NCI-H1694 (cell line): Measurements from ENCODE around the gene CYP19A1.
"Not testable (repeated sequence)": the region's sequence is repeated elsewhere in the genome, so short reads cannot be mapped to it uniquely, and the experiment has no call there.

ENCODE experiments used
- DNase-seq: peaks from one replicate; lab custom pipeline; 2025; lab: John Stamatoyannopoulos, UW

The CYP19A1 gene

GRCh38 chr15:51205050-51205975 is 133.1 kb downstream of the CYP19A1 start:
- DNase-seq: no peak

GRCh38 chr15:51203797-51204196 is 134.6 kb downstream of the CYP19A1 start:
- no peak for DNase-seq

GRCh38 chr15:51202783-51203182 is 135.6 kb downstream of the CYP19A1 start:
- DNase-seq: no peak

DNA sequence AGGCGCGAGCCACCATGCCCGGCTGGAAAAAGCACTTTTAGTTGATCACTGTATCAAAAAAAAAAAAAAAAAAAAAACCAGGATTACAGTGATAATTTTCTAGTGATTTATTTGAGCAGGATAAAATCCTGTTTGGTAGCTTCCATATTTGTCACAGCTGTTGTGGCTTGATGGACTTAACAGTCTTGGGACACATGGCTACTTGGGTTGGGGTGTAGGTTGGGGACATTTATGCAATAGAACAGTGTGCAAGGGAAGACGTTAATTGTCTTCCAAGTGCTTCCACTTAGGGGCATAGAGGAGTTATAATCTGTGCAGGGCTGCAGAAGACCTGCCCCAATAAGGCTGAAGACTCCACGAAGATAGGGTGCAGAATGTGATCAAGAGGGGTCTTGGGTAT is 136.8 kb downstream of the CYP19A1 start:
- no peak for DNase-seq

GRCh38 chr15:51200792-51201191 is 137.6 kb downstream of the CYP19A1 start:
- no peak for DNase-seq

DNA sequence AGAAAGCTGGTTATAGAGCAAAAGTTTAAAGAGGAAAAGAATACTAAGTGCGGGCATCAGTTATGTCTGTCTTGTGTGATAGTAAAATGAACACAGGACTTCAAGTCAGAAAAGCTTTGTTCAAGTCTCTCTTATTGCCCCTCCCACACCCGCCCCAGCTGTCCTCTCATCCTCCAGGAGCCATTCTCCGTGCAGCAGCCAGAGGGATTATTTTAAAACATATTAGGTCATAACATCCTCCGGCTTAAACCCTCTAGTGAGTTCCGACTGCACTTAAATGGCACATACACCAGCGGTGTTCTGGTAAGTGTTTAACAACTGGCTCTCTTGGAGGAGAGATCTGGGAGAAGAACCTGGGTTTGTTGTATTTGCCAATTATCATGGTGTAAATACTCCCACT is 138.9 kb downstream of the CYP19A1 start:
- no peak for DNase-seq

DNA sequence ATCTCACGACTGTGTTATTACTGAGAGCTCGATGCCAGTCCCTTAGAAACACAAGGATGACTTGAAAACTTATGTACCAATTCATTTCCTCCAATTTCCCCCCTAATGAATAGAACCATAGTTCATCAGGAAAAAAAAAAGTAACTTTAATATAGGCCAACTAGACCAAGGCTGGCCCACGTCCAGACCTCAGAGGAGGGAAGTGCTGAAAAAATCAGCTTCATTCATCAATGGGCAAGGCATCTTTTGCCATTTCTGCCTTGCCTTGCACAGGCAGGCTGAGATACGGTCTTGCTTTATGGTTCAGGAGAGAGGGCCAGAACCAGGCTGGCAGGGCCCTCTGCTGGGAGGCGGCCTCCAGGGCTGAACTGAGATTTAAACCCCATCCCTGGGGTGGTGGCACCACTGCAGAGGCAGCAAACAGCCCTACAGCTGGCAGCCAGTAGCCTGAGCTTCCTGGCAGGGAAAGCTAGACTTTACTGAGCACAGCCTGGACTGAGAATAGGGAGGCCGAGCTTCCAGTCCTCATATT is 139.6 kb downstream of the CYP19A1 start:
- no peak for DNase-seq

DNA sequence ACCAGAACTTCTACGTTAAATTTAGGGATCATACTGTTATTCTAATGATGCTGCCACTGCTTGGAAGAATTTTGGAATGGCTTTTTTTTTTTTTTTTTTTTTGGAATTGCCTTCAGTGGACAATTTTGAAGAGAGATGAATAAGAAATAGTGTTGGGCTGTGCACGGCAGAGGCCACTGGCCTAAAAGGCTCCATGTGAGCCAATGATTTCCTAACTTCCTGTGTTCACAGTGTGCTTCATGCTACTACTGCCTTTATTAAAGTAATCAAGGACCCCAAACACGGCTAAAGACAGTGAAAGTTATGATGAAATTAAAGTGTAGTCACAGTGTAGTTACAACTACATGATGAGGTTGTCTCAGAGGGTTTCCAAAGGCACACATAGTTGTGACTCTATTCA is 142.9 kb downstream of the CYP19A1 start:
- no peak for DNase-seq

DNA sequence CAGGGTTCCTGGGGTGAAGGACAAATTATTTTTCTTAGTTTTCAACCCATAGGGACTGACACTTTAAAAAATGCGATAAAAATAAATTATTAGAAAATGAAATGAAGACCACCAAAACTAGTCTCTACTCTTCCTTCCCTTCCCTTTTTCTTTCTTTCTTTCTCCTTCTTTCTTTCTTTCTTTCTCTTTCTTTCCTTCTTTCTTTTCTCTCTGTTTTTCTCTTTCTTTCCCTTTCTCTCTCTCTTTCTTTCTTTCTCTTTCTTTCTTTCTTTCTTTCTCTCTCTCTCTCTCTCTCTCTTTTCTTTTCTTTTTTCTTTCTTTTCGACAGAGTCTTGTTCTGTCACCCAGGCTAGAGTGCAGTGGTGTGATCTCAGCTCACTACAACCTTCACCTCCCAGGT is 144.4 kb downstream of the CYP19A1 start:
- DNase-seq: no peak

GRCh38 chr15:51193526-51193925 is 144.9 kb downstream of the CYP19A1 start:
- no peak for DNase-seq

GRCh38 chr15:51192521-51193280 is 145.7 kb downstream of the CYP19A1 start:
- DNase-seq: peak; percentile 80

- no peak for DNase-seq
Observed at GRCh38 chr15:51191766-51192165, 146.6 kb downstream of the CYP19A1 start.

- DNase-seq: no peak
Observed at GRCh38 chr15:51191072-51191670, 147.2 kb downstream of the CYP19A1 start.

DNA sequence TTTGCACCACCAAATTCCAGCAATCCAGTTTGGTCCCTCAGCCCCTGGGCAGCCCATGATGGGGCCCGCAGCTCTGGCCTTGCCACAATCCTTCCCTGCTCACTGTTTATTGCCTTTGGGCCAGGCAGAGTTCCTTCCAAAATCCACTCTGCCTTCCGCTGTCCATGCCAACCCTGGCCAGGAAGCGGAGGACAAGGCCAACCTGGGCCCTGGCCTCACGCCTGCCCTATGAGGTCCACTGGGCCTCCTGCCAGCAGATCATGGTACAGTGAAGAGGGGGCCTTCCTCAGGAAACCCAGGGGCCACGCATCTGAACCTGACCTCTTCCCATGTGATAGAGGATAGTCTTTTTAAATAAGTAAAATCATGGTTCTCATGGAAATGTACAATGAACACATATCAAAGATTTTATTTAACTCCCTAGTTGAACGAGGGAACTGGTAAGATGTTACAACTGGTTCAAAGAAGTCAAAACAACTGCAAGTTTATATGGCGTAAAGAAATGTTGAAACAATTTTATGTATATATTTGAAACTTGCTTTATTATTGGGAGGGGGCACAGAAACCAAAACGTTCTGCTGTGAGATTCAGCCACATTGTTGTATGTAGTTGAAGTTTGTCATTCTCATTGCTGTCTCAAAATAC is 147.8 kb downstream of the CYP19A1 start:
- DNase-seq: no peak

DNA sequence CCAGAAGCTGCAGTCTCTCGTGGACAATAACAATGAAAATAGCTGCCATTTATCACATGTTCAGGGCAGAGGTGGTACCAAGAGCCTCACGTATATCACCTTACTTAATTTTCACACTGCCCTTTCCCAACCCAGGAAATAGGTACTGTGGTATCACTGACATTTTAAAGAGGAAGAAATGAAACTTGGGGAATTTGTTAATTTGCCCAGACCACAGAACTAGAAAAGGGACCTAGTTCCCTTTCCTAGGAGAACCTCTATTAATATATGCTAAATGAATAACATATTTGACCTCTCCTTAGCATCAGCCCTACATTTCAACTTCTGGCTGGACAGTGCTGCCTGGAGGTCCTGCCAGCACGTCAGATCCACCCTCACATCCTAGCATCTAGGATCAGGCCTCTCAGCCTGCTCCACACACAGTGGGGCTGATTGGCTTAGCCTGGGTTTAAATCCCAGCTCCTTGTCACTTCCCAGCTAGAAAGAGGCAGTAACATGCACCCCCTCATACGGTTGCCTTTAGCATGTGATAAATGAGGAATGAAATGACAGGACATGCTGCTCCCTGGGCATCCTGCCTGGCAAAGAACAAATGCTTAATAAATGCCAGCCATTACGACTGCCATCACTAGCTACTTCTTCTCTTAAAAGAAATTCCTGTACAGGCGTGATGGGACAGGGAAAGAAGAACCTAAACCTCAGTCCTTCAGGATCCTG is 148.6 kb downstream of the CYP19A1 start:
- no peak for DNase-seq

DNA sequence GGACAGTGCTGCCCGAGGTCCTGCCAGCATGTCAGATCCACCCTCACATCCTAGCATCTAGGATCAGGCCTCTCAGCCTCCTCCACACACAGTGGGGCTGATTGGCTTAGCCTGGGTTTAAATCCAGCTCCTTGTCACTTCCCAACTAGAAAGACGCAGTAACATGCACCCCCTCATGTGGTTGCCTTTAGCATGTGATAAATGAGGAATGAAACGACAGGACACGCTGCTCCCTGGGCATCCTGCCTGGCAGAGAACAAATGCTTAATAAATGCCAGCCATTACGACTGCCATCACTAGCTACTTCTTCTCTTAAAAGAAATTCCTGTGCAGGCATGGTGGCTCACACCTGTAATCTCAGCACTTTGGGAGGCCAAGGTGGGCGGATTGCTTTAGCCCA is 149.6 kb downstream of the CYP19A1 start:
- DNase-seq: not testable (repeated sequence)

GRCh38 chr15:51186891-51187290 is 151.5 kb downstream of the CYP19A1 start:
- no peak for DNase-seq

DNA sequence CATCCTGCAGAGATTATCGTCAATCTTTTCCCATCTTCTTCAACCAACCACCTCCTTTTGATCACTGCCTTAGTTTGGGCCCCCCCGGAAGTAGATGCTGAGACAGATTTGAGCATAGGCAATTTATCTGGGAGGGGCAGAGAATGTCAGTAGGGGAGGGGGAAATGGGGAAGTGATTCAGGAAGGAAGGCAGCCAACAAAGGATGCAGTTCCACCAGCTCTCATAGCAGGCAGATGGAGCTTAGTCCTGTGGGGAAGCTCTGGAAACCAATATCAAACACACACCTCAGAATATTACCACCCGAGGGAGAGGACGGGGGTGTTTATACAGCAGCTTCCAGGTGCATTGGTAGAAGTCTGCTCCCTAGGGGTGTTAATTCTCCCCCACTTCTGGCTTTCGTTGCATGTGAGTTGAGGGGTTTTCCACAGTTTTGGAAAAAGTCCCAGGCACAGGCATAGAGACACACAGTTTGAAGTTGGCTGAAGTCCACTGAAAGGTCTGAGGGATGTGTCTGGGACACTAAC is 152.2 kb downstream of the CYP19A1 start:
- DNase-seq: no peak

- no peak for DNase-seq
Observed at GRCh38 chr15:51185213-51186159, 152.9 kb downstream of the CYP19A1 start.

GRCh38 chr15:51184627-51185026 is 153.8 kb downstream of the CYP19A1 start:
- DNase-seq: no peak
